ENCODE data around the gene POC1B. TPM values are rescaled to one million over a fixed set of nuclear protein-coding genes. Genes with fewer than 3 reads are reported as not detected.

POC1B gene
- total RNA-seq, 1 experiment from 2014 or later: 17.8 TPM

- no peak for TF ChIP-seq ZBTB43 (CRISPR knock-in tag; IDR thresholded peaks at IDR 0.05)
- TF ChIP-seq HMGA2 (CRISPR knock-in tag; IDR thresholded peaks at IDR 0.05): no peak
These were observed 155.0 kb downstream of the POC1B start (continued) for GRCh38 chr12:89370850-89371249.

GRCh38 chr12:89370421-89370831, 155.4 kb downstream of the POC1B start:
- ChIA-PET CTCF (no interaction called here), POLR2A (no interaction called here)
- Mint-ChIP-seq H3K36me3 (no peaks in the 10 kb centered on the region), H3K4me3 (no peak overlapping the region), H3K4me1 (peaks cover 43% of the 10 kb centered on the region), H3K9me3 (no peaks in the 10 kb centered on the region), H3K27me3 (ENCODE audit: low read depth) (no peaks in the 10 kb centered on the region), H3K27ac (no peak overlapping the region)
- no peak for TF ChIP-seq ZBTB43 (CRISPR knock-in tag; IDR thresholded peaks at IDR 0.05)
- ATAC-seq: no peak
- no peak for DNase-seq (ENCODE audit: low spot score)

Other genes starting within 250 kb of the POC1B start
- gene DUSP6, start 173.5 kb downstream of the POC1B start, total RNA-seq (2021): 136 to 245 TPM (median 141 TPM) in 3 replicates
- 2.9 to 3.9 TPM (median 3.2 TPM) in 3 replicates for gene GALNT4, start 1.3 kb downstream of the POC1B start, total RNA-seq (2021)
- 29.6 to 31.7 TPM (median 31.3 TPM) in 3 replicates for gene ATP2B1, start 182.8 kb upstream of the POC1B start, total RNA-seq (2021)

Data from WTC11 (cell line).